HG03460 (cell line): Measurements from ENCODE around the gene PGAP3.

Experiments used
- ATAC-seq: cut with Tn5 transposase; IDR thresholded peaks from one replicate; pipeline ENCODE4 v1.9.1; 2021; ENCODE audit not compliant: unreplicated experiment

The PGAP3 gene

GRCh38 chr17:39697961-39698360 is 10.1 kb upstream of the PGAP3 start:
- ATAC-seq = no peak

DNA sequence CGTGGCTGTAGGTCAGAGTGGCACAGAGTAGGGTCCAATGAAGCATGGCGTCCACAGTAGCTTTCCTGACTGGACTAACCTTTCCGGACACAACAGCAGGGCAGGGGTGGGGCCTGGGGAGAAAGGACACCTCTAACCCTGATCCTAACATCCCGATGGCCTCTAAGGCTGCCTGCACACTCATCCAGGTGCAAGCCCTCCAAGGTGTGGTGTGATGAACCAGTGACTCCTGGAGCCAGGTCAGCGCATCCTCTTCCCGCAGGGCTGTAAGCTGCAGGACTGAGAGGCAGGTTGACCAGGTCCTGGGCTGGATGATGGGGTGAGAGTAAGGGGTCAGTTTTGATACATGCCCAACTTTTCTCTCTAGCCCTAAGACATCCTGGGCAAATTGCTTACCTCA is 8.9 kb upstream of the PGAP3 start:
- no peak for ATAC-seq

- no peak for ATAC-seq
These were observed 7.2 kb upstream of the PGAP3 start for GRCh38 chr17:39695089-39695474.

GRCh38 chr17:39694593-39694992 is 6.7 kb upstream of the PGAP3 start:
- no peak for ATAC-seq

DNA sequence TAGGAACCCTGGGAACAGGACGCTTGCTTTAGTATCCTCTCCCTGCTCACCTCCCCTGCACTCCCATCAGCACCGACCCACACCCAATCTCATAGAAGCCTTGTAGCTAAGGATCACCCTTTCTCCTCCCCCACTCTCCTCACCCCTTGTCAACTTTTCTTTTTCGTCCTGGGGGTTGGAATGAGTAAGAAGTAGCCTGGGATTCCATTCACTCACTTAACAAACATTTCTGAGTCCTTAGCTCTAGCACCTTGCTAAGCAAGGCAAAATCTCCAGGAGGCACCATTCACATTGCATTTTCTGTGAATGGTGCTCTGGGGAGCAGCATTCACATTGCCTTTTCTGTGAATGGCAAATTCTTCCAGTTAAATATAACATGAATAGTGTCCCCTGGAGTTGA is 1.1 kb upstream of the PGAP3 start:
- no peak for ATAC-seq

DNA sequence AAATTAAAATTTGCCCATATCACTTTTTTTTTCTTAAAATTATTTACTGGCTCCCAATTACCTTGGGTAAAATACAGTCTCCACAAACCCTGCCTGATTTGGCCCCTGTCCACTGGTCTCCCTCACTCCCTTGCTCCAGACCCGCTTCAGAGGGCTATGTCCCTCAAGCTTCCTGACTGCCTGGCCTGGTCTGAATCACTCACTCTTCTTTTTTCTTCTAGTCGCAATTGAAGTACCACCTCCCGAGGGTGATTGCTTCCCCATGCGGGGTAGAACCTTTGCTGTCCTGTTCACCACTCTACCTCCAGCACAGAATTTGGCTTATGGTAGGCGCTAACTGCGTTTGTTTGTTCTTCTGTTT is 598 bp upstream of the PGAP3 start:
- no peak for ATAC-seq

DNA sequence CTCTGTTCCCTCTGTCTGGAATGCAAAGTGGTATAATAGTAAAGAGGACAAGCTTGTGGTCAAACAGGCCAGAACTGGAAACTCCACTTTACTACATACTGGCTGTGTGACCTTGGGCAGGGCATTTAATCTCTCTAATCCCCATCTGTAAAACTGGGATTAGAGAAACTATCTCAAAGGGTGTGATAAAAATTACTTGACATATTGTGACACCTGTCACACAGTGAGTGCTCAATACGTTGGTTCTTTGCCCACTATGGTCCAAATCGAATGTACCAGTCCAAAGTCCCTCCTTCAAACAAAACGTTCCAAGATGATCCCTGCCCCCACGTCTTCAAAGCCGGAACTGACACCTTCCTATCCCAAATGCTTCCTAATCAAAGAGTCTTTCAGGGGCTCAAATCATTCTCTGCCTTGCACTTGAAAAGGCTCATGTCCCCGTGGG is 734 bp downstream of the PGAP3 start:
- no peak for ATAC-seq

DNA sequence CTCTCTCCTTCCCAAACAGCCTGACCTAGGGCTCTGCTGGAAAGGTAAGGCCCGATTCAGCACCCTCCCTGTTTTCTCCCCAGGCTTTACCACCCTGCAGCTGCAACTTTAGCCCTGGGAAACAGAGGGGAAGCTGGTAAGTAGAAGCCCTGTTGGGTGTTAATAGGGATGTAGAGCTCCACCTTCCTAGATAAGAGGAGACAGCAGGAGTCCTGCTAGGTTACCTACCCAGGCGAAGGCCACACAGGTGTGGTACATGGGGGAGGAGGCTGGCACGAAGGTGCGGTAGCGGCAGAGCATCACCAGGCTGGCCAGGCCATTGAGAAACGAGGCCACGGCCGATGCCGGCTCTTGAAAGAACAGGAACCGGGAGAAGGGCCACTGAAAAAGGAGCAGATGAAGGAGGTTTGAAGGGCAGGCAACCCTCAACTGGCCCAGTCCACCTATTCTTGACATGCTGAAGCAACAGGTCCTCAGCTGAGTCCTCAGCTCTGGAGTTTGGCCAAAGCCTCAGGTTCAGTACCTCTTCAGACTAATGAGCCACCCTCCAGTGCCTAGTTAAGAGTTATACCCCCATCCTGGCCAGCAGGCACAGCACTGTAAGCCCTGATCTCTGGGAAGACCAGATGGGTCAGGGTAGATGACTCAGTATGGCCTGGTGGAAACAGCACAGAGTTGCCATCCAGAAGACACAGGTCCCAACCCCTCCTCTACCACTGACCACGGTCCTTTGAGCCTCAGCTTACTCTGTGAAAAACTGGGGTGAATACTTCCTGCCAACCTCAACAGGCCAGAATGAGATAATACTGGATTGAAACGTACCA is 3.3 kb downstream of the PGAP3 start:
- ATAC-seq = no peak

DNA sequence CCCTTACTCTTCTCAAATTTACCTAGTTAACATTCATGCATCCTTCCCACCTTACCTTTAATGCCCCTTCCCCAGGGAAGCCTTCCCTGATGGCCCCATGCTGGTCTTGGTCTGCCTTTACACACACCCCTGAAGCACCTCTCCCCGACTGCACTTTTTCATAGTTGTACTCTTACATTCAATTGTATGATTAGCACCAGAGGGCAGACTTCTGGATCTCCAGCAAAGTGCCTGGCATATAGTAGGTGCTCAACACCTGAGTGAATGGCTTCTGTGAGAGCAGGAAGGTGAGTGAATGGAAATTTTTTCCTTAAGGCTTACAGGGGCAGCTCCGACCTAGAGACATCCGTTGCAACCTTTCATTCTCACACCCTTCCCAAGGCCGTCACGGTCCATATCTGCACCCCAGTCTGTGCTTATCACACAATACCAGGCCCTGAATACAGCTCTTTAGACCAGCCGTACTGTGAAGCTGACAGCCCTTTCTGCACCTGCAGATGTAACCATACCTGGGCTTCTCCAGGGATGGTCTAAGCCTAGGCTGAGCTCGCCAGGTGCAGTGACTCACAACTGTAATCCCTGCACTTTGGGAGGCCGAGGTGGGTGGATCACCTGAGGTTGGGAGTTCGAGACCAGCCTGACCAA is 4.4 kb downstream of the PGAP3 start:
- no peak for ATAC-seq

DNA sequence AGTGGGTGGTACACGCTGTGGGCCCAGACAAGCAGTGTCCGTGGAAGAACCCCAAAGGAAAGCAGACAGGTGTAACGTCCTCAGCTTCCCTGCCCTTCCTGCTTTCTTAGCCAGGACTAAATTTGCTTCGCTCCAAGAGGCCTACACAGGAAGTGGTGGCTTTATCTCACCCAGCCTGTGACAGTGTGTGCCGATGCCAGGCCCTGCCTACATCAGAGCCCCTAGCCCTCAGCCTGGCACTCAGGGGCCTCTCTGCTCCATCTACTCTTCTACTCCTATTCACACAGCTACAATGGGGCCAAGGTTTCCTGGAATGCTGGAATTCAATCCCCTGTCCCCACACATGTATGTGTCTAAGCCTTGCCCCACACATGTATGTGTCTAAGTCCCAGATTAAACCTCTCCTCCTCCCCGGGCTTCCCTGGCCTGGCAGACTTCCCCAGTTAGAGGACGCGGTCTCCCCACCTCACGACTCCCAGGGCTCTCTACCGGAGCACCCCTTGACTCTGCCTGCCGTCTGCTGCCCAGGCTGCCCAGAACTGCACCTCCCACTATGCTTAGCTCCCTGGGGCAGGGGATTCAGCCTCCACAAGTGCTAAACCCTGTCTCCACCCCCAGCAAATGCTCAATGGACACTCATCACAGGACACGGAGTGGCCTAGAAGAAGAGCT is 8.2 kb downstream of the PGAP3 start:
- no peak for ATAC-seq

DNA sequence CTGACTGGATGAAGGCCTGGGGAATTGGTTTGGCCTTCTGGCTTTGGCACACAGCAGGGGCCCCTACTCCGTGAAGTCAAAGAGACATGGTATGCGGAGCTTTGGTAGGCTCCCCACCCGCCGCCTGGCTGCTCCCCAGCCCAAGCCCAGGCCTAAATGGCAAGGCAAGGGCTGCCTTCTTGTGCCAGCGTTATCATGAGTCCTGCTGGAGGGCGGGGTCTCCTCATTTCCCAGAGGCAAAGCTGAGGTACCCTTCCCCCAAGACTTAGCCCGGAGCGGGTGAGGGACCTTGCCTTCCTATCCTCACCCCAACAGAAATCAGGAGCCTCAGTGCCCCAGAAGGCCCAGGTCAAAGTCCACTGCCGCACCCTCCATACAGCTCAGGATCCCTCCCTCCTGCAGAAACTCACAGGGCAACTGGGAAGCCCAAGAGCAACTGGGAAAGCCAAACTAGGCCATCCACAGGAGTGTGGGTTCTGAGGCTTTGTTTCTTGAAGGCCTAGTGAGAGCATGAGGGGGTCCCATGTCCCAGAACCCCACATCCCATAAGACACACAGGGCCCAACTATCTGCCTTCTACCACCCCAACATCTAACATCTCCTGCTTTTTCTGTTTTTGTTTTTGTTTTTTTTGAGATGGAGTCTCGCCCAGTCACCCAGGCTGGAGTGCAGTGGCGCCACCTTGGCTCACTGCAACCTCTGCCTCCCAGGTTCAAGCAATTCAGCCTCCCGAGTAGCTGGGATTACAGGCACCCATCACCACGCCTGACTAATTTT is 9.3 kb downstream of the PGAP3 start:
- ATAC-seq = no peak

- ATAC-seq = no peak
These were observed 10.1 kb downstream of the PGAP3 start for GRCh38 chr17:39677542-39678339.

- ATAC-seq = no peak
These were observed 10.8 kb downstream of the PGAP3 start for GRCh38 chr17:39677072-39677471.

DNA sequence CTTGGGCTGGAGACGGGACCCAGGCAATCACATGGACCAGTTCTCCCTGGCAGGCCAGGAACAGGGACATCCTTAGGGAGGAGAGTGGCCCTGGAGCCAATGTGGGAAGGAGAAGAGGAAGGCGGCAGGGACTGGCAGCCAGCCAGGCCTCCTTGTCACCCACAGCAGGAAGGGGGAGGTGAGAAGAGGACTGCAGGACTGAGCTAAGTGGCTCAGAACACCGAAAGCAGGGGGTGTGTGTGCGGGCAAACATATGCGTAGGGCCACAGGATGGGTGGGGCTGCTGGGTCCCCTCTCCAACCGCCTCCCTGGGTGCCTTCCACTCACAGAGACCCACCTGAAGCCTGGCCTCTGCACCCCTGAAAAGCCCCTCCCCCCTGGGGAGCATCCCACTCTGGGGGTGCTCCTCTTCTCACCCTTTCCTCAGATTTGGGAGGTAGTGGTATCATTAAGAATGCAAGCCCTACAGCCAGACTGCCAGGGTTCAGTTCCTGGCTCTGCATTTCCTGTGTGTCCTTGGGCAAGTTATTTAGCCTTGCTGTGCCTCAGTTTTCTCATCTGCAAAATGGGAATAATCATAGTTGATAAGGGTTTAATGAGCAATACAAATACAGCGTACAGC is 11.5 kb downstream of the PGAP3 start:
- ATAC-seq = no peak

DNA sequence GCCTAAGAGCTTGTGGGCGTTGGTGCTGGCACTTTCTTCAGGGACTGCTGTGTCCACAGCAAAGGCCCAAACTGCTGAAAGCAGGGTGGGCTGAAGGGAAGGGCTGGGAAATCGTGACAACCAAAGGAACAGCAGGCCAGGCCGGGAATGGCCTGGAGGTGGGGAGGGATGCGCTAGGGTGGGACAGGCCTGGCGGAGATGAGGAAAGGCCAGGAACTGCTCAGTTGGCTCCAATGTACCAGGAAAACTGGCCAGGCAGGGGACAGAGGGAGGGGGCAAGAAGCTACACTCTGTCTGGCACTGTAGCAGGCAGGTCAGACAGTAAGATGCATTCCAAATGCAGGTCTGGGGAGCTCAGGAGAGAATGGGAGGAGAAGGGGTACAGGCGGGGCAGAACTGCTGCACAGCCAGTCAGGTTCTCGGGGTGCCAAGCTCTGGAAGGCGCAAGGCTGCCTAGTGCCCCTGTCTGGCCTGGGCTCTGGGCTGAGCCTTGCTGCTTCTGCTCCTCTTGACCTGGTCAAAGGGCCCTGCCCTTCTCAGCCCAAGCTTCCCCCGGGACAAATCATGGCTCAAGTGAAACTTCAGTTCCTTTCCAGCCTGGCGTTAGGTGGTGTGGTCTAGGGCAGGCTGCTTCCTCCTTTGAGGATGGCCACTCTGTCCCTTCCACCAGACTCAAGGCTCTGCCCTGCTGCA is 12.3 kb downstream of the PGAP3 start:
- ATAC-seq = no peak

DNA sequence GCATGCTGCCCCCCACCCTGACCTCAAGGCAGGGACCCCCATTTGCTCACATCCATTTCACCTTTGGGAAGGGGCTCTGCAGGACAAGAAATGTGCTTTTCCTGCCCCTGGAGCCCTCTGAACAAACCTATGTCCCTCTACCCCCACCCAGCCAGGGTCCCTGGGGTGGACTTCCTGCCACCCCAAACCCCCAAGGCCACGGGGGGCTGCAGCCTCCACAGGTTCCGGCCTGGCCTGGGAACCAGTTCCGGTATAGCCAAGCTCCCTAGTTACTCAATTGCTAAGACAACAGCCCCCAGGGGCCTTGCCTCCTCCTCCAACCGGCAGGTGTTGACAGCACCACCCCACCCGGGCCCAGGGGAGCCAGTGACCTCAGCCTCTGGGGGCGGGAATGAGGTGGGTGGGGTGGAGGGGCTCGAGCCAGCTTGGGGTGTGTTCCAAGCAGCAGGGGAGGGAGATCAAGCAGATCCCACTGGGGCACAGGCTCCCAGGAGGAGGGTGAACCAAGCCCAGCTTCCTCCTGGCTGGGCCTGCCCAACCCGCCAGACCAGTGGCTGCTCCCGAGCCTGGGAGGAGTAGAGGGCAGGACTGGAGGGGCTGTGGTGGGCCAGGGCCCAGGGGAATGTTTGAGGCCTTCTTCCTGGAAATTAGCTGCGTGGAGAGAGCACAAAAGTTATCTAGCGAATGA is 13.0 kb downstream of the PGAP3 start:
- no peak for ATAC-seq

- ATAC-seq = no peak
These were observed 13.7 kb downstream of the PGAP3 start for GRCh38 chr17:39674179-39674578.

DNA sequence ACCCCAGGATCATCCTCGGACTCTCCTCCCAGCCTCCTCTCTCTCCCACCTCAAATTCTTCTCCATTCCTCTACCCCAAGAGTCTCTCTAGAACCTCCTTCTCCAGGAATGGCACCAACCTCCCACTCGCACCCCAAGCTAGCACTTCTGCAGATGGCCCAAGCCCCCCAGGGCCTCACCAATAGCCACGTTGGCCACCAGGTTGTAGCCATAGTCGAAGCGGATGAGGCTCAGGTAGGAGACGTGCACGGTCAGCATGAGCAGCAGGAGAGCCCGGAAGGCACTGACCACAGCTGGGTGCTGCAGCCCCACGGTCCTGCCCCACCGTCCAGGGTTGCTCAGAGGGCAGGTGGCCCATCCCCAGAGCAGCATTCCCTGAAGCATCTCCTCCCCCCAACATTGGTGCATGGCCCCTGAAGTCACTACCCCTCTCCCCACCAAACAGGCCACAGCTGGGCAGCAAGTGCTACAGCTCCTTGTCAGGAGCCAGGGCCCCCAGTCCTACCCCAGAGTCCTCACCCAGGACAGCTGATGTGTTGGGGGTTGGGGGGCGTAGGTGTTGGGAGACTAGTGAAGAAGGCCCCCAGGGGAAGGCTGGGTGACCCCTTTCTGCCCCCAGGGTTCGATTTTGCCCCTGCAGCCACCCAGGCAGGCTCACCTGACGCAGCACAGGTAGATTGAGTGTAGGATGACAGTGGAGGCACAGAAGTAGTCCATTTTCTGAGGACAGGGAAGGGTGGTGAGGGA is 14.3 kb downstream of the PGAP3 start:
- no peak for ATAC-seq
